HG03135 (cell line): ENCODE measurements around the gene BTBD9.

Experiments used
- ATAC-seq: cut with Tn5 transposase; IDR thresholded peaks from one replicate; pipeline ENCODE4 v1.9.1; 2021; ENCODE audit warnings: mild to moderate bottlenecking, moderate library complexity; ENCODE audit not compliant: unreplicated experiment

The BTBD9 gene

DNA sequence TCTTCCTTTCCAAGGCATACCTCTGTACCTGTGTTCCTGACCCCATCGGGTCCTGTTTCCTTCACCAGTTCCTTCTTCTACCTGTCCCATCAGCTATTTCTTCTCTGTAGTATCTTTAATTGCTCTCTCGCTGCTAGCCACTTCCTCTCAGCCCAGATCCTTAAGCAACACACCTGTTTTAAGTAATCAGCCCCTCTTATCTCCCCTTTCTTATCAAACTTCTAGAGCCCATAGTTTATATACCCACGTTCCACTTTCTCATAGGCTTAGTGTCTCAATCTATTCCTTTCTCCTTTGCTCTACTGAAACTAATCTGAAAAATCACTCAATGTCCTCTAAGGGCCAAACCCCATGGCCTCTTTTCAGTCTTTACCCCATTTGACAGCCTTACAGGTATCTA, 239.6 kb downstream of the BTBD9 start:
- ATAC-seq = no peak

DNA sequence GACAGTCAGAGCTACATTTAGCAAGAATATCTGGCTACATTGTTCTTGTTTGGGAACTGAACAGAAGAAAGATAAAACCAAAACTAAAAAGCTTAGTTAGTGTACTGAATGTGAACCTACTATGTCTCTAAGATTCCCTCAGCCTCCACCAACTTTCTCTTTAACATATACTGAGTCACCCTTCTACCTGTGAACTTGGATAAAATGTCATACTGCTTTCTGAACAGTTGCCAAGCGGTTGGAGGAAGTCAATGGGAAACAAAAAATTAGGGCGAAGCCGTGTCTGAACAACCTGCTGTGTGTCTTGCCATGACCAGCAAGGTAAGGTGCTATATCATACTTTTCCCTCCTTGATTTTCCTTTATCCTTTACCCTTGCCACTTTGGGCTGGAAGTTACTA, 243.5 kb downstream of the BTBD9 start:
- ATAC-seq = no peak

DNA sequence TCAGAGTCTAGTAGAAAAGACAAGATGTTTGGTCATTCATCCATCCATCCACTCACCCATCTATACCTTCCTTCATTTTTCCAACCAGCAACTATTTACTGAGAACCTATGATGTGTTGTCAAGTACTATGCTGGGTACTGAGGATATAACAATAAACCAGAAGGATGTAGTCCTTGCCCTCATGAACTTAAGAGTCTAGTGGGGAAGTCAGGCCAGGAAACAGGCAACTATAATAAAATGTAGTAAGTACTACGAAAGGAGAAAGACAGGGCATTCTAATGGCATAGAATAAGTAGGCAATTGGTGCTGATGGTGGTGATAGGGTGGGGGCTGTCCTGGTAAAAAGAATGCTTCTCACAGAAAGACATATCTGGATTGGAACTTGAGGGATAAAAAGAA, 245.7 kb downstream of the BTBD9 start:
- ATAC-seq = no peak

DNA sequence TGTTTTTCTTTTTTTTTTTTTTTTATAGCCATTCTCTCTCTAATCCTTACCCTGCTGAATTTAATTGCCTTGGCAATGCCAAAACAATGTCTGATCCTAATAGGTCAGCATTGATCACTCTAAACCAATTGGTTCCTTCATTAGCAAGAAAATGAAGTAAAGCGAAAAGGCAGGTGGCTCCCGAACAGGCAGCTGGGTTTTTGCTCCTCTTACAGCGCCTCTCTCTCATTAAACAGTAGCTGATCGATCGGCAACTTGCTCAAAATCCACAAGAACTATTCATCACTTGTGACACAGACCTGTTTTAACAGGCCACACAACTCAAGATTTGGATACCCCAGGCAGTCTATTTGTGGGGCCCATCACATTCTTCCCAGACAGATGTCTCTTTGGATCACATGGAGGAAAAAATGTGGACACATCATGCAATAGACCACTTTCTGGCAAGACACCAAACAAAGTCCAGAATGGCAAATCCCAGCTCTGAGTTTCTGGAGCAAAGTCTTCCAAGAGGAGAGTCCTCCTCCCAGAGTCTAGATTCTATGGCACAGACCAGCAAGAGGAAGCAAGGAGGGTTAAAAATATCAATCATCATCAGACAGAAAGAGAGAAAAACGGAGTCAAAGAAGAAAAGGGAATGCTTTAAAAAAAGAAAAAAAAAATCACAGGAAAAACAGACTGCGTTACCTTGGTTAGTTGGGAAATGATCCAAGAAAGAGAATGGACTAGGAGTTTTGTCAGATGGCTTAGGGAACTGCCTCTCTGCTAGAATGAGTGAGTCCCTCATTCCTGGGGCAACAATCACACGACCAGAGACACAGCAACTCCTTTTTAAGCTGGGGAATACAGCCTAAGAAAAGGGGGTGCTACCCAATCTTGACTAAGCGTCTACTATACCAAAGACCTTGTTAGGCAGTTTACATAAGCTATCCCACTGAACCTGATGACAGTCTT, 247.8 kb downstream of the BTBD9 start:
- no peak for ATAC-seq

DNA sequence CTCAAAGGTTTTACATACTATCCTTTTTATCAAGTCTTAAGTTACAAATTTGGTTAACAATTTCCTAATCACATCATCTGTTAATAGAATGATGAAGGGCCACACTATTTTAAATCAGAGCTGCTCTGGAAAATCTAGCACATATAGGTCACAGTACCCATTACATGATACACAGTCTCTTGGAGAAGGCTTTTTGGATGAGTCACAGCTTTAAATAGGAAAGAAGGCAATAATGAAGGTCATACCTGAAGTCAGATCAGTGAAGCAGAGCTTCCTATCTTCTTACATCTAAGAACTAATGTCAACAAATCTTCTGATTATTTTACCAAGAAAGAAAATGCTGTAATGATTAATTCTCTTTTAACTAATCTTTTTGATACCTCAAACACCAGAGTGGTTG, 248.5 kb downstream of the BTBD9 start:
- no peak for ATAC-seq

DNA sequence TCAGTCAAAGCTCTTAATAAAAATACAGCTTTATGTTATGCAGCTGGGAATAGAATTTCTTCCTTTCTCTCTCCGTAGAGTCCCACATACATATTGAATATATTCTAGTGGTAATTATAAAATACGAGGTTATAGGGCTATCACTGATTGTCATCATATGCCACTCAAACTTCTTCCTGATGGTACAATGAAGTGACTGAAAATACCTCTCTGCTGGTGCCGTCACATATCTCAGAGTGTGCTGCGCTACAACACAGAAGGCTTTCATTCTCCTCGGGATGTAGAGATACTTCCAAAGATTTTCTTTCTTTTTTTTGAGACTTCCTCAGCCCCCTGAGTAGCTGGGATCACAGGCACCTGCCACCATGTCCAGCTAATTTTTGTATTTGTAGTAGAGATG, 249.9 kb downstream of the BTBD9 start:
- ATAC-seq = no peak

DNA sequence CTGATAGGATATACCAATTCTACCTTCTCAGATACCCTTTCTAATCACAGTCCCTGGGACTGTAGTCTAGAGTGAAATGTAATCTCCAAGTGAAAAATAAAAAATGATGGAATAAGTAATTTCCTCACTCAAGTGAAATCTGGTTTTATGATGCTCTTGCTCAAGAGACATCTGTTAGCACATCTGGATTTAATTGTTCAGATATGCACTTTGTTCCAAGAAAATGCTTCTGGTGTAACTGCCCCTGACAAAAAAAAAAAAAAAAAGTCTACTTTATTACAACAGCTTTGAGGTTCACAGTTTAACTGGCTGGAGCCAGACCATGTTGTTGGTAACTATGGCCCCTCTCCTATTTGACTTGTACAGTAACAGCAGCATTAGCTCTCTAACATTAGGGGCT, 251.8 kb downstream of the BTBD9 start:
- no peak for ATAC-seq

DNA sequence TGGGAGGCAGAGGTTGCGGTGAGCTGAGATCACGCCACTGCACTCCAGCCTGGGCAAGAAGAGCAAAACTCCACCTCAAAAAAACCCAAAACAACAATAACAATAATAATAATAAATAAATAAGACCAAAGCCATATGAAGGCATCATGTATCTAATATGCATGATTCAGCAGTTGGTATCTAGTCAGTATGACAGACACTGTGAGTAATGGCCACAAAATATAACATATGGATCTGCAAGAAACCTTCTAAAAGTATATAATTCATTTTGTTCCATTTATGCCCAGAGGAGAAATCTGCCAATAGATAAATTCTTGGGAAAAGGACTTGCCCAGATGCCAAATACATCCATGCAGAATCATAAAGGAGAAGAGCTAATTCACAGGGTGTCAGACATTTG, 252.3 kb downstream of the BTBD9 start:
- no peak for ATAC-seq

DNA sequence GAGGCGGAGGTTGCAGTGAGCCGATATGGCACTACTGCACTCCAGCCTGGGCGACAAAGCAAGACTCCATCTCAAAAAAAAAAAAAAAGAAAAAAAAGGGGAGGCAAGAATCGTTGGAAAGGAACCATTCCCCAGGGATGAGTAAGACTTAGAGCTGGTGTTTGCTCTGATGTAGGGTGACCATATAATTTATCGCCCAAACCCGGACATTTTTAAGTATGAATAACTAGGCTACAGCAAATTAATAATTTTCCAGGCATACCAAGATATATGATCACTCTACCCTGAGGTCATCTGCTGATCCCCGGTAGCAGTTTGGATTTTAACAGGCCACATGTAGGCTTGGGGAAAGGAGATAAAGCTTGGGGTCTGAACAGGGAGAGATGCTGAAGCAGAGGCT, 260.9 kb downstream of the BTBD9 start:
- ATAC-seq = no peak

DNA sequence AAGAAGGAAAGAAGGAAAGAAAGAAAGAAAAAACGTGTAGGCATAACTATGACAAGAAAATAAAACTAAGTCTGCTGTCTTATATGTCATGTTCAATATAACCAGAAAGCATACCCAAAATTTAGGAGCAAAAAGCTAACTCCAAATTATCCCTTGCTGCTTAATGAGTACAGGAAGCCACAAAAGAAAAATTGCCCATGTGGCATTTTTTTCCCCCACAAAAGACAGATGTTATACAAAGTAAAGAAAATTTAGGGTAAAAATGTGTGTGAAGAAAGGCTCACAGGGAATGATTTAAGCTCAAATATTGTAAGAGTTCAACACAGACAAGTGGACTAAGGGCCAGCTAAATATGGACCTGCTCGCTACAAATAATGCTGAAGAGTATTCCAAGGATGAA, 263.8 kb downstream of the BTBD9 start:
- no peak for ATAC-seq

DNA sequence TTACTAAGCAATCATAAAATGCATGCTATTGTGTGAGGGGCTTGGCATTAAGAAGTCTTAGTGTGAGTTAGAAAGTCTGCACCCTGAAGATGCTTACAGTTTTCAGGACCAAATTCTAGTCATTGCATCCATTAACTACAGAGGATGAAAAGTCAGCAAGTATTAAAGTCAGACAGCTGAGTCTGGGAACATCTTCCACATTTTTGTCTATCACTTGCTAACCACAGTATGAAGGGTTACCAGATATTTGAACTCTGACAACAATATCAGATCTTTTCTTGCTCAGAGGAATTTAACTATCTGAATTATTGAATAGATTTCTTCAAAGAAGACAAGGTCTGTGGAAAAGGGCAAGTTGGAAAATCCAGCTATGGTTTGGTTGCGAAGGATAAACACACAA, 264.4 kb downstream of the BTBD9 start:
- ATAC-seq = no peak

DNA sequence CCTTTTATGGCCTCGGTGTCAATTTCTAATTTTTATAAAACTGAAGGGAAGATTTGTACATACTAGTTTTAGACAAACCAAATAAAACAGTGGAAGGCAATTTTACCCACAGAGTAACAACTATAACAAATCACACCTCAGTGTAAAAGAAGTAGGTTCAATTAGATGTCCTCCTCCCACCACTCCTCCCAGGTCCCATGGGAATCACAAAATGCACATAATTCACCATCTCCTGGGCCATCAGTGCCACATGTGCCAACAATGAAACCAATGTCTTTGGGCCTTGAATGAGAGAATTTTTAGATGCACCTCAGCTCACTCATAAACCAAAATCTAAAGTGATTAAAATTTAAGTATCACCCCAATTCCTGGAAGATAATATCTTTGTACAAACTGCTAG, 267.8 kb downstream of the BTBD9 start:
- no peak for ATAC-seq

DNA sequence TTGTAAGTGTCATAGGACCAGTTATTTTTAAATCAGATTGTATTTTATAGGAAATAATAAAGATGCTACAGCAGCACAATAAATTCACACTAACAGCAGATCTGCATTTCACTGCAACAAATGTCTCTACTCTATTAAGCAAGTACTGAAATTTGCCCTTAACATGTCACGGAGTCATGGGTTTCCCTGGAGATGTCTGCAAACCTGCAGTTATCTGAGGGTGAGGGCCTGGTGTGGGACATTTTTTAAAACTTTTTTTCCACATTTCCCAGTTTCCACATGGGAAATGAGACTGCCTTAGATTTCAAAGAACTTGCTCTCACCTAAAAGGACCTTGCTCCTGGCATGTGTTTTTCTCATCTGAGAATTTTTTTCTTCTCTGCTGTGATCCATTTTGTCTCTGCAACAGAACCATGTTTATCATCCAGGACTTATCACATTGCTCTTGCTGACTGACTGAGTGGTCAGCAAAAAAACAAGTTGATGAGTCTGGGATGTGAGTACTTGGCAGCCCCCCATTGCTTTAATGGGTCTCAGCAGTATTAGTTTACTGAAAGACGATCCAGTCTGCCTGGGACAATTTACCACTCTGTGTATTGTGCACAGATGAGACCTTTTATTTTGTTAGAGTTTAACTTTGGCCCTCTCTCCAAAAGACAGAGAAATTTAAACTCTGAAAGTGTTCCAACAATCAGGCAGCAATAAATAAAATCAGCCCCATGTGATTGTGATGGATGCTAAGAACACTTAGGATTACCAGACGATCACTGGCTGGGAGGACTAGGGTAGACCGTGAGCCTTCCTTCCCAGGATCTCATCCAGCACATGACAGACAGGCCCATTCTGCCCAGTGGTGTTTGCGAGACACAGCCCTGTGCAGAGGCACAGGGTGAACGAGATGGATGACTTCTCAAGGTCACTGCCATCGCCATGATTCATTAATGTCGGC, 268.8 kb downstream of the BTBD9 start:
- no peak for ATAC-seq

DNA sequence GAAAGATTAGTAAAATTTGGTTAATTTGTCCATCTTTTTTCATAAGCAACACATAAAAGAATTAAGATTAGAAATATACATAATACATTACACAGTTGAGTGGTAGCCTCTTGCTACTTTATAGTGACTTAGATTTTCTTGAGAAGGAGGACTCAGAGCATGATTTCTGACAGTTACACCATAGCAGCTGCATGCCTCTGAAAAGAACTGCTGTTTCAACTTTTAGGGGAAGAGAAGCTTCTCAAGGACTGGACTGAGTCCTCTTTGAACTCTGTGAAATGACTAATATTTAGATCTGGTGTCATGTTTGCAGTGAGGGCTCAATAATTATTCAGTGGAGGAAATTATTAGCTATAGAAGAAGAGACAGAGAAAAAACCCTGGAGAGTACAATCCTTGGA, 272.5 kb downstream of the BTBD9 start:
- ATAC-seq = no peak

DNA sequence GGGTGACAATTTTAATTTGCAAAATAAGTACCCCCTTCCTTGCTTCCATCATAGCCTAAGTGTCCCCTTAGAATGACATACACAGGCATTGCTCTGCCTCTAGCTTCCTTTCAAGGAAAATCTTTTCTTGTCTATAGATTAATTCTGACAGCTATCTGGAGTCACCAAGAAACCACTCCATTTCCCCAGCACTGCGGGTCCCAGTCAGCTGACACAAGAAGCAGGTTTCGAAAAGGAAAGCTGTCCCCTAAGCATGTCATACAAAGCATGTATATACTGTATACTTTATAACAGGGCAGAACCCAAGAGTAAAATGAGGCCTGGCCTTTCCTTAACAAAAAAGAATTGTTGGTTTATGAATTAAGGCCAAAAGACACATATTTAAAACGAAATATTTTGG, 273.5 kb downstream of the BTBD9 start:
- ATAC-seq = no peak

DNA sequence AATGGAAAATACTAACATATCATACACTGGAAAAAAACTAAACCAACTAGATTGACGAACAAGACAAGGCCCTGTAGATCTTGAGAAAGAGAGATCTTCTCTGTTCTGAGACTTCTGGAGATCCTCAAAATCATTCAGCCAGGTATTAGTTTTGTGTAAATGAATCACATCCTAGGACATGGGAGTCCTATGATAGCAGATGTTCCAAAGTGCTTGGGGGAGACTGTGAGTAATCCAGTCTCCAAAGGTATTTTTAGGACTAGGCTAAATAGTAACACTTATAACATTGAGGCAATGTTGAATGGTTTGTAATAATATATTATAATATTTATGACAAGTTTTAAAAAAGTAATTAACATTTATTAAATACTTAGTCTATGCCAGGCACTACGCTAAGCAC, 275.0 kb downstream of the BTBD9 start:
- no peak for ATAC-seq

DNA sequence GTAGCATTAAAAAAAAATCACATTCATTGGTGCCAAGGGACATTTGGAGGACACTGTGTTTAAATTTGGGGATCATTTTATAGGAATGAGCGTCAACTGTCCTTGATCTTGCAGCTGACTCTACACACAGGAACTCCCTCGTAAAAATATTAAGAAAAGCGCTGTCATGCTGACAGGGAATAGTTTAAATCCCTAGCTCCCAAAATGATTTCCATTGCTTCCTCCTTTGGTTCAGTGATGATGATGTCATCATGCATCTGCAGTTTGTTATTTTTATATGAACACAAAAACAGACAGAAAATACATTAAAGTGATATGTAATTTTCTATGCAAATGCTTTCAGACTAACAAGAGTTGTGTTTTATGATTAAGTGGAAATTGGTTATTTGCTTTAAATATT, 275.6 kb downstream of the BTBD9 start:
- no peak for ATAC-seq

DNA sequence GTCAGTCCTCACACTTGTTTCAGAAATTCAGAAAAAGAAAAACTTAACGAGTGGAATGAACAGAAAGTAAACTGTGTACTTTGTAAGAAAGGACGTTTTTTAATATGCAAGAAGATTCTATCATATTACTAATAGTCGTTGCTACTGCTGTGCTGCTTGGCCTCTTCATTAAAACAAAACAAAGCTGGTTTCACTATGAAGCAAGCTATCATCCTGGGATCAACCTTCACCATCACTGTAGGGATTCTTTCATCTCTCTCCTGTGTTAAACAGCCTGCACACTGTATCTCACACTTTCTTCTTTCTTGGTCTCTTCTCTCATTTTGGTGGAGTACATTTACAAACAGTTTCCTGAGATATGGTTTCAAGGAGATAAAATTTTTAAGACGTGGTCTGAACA, 284.2 kb downstream of the BTBD9 start:
- no peak for ATAC-seq

DNA sequence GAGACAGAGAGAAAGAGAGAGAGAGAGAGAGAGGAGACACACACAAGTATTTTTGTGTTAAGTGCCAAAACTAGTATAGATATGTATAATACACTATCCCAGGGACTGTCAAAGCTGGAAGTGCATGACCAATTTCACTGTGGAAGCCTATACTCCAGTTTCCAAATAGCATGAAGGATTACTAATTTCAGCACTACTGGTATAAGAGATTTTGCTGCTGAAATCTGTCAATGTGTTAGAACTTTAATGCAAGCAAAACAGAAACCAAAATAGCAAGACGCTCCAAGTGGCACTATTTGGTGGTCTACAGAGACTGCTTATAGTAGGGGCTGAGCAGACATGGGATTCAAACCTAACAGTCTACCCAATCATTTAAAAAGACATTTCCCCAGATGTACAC, 284.8 kb downstream of the BTBD9 start:
- no peak for ATAC-seq

DNA sequence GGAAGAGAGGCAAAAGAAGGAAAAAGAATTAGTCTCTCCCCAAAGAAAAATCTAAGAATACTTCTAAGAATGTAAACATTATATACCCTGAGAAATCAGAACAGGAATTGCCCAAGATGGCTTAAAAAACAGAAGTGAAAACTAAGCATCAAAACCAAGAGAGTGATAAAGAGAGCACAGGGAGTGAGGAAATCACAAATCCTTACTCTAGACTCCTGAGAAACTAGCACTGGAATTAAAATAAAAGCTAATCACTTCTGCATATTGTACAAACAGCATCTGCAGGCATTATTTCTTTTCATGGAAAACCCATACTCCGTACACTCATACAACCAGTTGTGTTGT, 285.7 kb downstream of the BTBD9 start:
- no peak for ATAC-seq

DNA sequence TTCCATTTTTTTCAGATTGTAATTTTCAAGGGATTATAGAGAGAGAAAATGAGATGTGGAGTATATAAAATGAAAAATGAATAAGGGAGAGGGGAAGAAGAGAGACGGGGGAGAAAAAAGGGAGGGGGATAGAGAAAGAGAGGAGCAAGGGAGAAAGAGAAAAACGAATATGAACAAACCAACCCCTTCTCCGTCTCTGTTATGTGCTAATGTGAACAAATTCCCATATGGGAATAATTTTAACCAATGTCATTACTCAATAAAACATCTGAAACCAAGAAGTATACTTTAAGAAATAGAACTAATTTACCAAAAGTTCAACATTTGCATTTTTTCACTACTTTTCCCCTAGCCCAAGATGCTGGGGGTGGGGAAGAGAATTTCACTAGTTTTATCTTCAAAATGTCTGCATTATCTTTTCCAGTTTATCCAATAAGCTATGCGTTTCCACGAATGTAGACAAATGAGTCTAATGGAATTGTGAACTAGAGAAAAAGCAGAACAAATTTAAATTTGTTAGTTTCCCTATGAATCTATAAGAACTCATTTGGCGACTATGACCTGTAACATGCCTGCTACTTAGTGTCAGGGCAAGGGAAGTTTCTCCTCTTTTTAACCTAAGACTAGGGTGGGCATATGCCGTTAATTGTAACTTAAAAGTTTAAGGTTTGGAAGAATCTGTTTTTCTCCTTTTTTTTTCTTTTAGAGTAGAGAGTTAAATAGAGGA, 286.3 kb downstream of the BTBD9 start:
- ATAC-seq = no peak
